CD4-positive, alpha-beta T cell treated with Interleukin-15 for 4 hours (primary cell): Measurements from ENCODE around the gene ZNF236.

Source experiments
- DNase-seq: peaks from one replicate; pipeline ENCODE4 v3.0.0-alpha.2; 2020; ENCODE audit warnings: low spot score

The ZNF236 gene

DNA sequence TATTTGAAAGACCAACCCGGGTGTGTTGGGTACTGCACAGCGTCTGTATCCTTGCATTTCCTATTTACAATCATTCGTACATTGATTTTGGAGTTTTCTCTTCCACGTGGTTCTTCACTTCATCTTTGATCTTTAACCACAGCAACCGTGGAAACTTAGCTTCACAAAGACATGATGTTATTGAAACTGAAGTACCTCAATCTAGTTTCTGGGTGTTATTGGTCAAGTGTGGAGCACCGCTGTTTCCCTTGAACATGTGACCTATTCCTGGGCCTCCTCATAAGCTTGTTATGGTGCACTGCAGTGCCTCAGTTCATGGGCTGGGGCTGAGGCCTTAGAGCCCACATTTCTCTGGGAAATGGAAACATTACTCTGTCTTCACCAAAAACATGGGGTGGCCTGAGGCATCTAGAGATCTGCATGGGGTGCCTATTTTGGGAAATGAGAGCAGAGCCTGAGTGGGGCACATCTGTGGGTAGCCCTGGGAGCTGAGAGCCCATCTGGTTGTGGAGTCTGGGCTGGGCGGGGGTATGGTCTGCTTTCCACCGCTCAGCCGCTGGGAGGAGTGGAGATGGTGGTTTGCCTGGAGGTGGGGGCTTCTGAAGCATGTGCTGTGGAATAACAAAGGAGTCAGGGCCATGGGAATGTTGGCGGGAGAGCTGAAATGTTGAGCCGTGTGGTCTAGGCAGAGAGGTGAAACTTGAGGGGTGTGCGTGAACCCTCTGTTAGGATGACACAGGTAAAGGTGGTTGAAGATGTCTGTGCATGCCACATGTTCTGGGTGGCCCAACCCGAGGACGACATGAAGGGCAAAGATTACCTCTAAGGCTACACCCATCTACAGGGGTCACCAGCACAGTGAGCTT, 37.4 kb downstream of the ZNF236 start:
- no peak for DNase-seq

GRCh38 chr18:76860411-76860810, 38.1 kb downstream of the ZNF236 start:
- no peak for DNase-seq

DNA sequence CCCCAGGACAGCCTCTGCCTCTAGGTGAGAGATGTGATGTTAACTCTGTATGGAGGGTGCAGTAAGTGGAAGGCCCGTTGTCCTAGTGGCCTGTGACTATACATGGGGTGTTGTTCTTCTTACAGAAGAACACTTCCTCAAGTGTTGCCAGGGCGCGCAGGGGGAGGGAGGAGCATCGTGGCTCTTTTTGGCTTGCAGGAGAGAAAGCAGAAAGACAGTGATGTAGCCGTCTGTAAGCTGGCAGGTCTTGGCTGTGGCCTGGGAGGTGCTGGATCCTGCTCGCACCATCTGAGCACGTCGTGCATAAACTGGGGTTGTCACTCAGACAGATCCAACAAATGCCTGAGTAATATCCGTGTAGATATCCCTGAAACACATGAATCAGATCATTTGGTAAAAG, 44.3 kb downstream of the ZNF236 start:
- DNase-seq: no peak

- no peak for DNase-seq
These were observed 51.0 kb downstream of the ZNF236 start for GRCh38 chr18:76873311-76873710.

DNA sequence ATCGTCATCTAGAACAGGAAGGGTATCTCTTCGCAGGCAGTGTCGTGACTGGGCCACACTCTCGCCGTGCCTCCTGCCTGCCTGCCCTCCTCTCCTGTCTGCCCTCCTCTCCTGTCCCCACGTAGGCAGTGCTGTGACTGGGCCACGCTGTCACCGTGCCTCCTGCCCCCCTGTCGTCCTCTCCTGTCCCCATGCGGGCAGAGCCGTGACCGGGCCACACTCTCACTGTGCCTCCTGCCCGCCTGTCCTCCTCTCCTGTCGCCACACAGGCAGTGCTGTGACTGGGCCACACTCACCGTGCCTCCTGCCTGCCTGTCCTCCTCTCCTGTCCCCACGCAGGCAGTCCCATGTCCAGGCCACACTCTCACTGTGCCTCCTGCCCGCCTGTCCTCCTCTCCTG, 51.4 kb downstream of the ZNF236 start:
- DNase-seq: no peak

- peak; percentile 21 for DNase-seq
These were observed 52.5 kb downstream of the ZNF236 start for GRCh38 chr18:76874642-76875389.

- peak; percentile 47 for DNase-seq
These were observed 53.3 kb downstream of the ZNF236 start for GRCh38 chr18:76875390-76876325.

DNA sequence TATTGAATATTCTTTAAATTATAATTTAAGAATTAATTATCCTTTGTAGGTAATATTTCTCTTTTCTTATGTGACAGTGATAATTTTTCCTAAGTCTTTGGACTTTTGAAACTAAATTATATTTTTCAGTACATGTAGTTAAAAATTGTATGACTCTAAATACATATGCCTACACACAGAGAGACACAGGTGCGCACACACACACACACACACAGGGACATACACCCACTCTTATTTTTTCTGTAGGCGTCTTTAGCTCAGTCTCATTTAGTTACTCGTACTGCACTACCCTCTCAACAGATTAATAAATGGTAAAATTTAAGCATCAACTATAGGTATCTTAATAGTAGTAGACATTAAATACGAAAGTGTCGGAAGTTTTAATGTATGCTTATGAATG, 56.1 kb downstream of the ZNF236 start:
- DNase-seq: no peak

DNA sequence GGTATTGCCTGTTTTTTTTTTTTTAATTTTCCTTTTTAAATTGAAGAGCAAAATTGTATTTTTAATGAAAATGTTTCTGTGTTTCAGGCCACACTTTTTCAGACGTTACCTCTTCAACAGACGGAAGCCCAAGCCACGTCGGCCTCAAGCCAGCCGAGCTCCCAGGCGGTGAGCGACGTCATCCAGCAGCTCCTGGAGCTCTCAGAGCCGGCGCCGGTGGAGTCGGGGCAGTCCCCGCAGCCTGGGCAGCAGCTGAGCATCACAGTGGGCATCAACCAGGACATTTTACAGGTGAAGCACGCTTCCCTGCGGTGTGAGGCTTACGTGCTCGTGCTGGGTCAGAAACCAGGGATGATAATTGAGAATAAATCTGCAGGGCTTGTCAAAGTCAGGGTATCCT, 57.7 kb downstream of the ZNF236 start:
- no peak for DNase-seq

DNA sequence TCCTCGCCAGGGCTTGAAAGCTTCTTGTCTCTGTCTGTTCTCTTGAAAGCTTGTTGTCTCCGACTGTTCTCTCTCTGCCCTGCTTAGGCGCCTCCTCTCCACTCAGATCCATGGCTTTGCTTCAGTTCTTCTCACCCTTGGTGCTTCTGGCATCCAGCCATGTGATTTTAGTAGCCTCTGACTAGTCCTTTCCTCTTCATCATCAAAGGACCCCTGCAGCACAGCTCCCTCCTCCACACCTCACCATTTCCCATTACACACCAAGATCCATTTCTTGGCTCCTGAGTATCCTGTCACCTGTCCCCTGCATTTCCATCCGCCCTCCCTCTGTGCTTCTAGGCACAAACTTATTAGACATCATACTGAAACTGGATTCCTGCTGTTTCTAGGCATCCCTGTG, 59.4 kb downstream of the ZNF236 start:
- no peak for DNase-seq

GRCh38 chr18:76882146-76882545, 59.8 kb downstream of the ZNF236 start:
- no peak for DNase-seq

DNA sequence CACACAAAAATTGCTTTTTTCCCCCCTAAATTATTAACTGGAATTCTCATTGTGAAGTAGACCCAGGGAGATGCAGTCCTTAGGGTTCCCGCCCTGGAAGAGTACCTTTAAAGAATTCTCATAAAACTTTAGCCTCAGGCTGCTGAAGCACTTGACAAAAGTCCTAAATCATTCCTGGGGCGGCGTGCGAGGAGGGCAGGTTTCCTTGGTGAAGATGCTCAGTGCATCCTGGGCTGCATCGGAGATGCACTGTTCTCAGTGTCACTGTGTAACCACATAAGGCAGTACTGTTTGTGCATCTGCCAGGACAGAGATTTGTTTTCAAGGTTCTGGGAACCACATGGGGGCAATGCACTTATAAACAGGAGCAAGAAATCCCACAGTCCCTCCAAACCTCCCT, 62.6 kb downstream of the ZNF236 start:
- DNase-seq: no peak

- no peak for DNase-seq
These were observed 63.8 kb downstream of the ZNF236 start for GRCh38 chr18:76886112-76886511.

DNA sequence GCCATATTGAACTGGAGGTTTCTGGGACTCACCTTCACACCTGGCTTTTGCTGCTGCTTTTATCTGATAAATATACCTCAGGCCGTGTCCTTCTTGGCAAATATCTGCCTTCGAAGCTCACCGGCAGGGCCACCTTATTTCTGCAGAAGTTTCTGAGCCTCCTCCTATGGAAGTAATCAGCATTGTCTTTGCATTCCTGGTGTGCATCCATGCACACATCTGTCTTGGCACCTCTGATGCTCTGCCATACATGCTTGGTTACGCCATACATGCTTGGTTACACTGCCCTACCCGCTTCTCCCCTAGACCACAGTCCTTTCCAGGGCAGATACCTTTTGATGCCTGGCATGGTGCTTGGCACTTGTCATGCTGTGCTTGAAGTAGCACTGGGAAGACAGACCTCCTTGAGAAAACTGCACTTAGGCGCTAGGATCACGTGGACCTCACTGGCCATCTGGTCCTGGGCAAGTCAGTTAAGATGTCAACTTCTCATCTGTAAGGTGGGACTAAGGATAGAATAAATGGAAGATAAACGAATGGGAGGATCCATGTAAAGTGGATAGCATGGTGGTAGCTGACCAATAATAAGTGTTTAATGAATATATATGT, 66.8 kb downstream of the ZNF236 start:
- no peak for DNase-seq

DNA sequence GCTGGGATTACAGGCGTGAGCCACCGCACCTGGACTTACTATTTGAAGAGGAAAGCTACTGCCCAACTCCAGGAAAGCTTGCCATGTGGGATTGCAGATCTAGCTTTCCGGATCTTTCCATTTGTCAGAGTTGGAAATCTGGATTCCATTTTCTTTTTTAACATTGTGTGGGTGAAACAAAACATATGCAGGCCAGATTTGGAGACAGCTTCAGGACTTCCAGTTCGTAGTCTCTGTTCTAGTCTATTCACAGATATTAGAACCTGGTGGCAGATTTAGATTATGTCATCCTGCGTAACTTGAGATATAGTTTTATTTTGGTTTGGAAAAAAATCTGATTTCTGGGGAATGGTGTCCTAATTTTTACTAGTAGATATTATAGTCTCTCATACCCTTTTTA, 70.5 kb downstream of the ZNF236 start:
- no peak for DNase-seq

DNA sequence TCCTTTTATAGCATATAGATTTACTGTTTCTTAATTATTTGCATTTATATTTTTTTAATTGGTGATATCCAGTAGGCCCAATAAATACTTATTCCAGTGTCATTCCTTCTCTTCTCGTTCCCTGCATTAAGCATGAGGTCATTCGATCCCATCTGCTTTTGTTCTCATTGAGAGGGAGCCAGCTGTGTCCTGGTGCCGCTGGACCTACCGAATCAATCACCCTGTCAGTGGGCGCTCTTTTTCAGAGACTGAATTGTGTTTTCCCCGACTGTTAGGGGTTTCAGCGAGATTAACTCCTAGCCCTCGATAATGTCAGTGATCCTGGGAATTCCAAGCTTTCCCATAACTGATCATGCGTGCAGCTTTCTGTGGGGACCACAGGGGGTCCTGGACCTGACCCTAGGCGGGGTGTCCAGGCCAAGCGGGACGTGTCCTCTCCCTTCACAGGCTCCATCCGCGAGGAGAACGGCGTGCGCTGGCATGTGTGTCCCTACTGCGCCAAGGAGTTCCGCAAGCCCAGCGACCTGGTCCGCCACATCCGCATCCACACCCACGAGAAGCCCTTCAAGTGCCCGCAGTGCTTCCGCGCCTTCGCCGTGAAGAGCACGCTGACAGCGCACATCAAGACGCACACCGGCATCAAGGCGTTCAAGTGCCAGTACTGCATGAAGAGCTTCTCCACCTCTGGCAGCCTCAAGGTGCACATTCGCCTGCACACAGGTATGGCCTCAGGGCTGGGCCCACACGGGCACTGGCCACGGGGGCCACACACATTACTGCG, 72.4 kb downstream of the ZNF236 start:
- DNase-seq: no peak

DNA sequence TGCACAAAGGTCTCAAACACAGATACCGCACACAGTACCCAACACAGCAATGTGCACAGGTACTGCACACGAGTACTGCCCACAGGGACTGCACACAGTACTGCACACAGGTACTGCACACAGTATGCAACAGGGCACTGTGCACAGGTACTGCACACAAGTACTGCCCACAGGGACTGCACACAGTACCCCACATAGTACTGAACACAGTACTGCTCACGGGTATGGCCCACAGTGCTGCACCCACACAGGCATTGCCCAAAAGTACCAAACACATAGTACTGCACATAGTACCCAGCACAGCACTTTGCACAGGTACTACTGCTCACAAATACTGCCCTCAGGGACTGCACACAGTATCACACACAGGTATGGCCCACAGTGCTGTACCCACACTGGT, 73.1 kb downstream of the ZNF236 start:
- DNase-seq: no peak

DNA sequence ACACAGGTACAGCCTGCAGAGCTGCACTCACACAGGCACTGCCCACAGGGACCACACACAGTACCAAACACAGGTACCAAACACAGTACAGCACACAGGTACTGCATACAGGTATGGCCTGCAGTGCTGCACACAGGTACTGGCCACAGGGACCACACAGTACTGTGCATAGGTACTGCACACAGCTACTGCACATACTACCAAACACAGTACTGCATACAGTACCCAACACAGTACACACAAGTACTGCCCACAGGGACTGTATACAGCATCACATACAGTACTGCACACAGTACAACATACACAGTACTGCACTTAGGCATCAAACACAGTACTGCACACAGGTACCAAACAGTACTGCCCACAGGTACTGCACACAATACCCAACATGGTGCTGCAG, 74.3 kb downstream of the ZNF236 start:
- DNase-seq: no peak

- no peak for DNase-seq
These were observed 74.9 kb downstream of the ZNF236 start for GRCh38 chr18:76897257-76897656.

- DNase-seq: no peak
These were observed 81.0 kb downstream of the ZNF236 start for GRCh38 chr18:76903386-76903785.

DNA sequence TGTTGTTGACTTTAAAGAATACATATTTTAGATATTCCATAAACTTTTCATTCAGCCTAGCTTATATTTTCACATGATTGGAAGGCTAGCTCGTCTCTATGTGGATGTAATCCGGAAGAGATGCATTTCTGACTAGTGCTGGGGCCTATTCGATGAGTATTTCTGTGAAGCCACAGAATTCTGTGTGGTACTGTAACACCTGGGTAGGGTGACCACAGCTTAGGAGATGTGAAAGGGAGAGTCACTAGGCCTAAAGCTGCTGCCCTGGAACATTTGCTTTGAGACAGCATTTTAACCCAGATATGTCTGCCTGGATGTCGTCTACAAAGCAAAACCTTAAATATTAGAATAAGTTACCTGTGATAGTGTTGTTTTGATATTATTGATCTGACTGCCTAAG, 83.5 kb downstream of the ZNF236 start:
- DNase-seq: no peak
